ENCODE results near the gene DCLK2. TPM values are rescaled to one million over a fixed set of nuclear protein-coding genes. Genes with fewer than 3 reads are reported as not detected.

Gene DCLK2
- polyA plus RNA-seq, 1 donor from 2014 or later, result 134 TPM

GRCh38 chr4:150070464-150071170 is 7.6 kb upstream of the DCLK2 start:
- no peaks in the 10 kb centered on the region for H3F3A ChIP-seq (ENCODE audit: insufficient read depth, low read length, poor library complexity, severe bottlenecking)
- no peaks in the 10 kb centered on the region for H4K20me1 ChIP-seq (ENCODE audit: insufficient read depth)
- no peak overlapping the region for H2AFZ ChIP-seq (ENCODE audit: low read depth, low read length)
- H3K27ac ChIP-seq (ENCODE audit: low read length), result no peak overlapping the region
- no peak overlapping the region for H3K4me3 ChIP-seq (ENCODE audit: low read length)
- H3K27me3 ChIP-seq (ENCODE audit: insufficient read depth, low read depth, low read length), result no peaks in the 10 kb centered on the region
- H3K9me3 ChIP-seq (ENCODE audit: low read length), result no peaks in the 10 kb centered on the region
- TF ChIP-seq CTCF (IDR thresholded peaks at IDR 0.05; ENCODE audit: poor library complexity, severe bottlenecking), result no peak
- TF ChIP-seq SMC3 (conservative IDR thresholded peaks at IDR 0.05; ENCODE audit: poor library complexity), result no peak
- no peak for TF ChIP-seq RAD21 (conservative IDR thresholded peaks at IDR 0.05)
- no peak for TF ChIP-seq EZH2 (IDR thresholded peaks at IDR 0.05; ENCODE audit: borderline replicate concordance, insufficient read depth, low read length, poor library complexity, severe bottlenecking)
- no peak for TF ChIP-seq EP300 (conservative IDR thresholded peaks at IDR 0.05; ENCODE audit: poor library complexity, severe bottlenecking)
- TF ChIP-seq, protein P1, sequence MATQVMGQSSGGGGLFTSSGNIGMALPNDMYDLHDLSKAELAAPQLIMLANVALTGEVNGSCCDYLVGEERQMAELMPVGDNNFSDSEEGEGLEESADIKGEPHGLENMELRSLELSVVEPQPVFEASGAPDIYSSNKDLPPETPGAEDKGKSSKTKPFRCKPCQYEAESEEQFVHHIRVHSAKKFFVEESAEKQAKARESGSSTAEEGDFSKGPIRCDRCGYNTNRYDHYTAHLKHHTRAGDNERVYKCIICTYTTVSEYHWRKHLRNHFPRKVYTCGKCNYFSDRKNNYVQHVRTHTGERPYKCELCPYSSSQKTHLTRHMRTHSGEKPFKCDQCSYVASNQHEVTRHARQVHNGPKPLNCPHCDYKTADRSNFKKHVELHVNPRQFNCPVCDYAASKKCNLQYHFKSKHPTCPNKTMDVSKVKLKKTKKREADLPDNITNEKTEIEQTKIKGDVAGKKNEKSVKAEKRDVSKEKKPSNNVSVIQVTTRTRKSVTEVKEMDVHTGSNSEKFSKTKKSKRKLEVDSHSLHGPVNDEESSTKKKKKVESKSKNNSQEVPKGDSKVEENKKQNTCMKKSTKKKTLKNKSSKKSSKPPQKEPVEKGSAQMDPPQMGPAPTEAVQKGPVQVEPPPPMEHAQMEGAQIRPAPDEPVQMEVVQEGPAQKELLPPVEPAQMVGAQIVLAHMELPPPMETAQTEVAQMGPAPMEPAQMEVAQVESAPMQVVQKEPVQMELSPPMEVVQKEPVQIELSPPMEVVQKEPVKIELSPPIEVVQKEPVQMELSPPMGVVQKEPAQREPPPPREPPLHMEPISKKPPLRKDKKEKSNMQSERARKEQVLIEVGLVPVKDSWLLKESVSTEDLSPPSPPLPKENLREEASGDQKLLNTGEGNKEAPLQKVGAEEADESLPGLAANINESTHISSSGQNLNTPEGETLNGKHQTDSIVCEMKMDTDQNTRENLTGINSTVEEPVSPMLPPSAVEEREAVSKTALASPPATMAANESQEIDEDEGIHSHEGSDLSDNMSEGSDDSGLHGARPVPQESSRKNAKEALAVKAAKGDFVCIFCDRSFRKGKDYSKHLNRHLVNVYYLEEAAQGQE (IDR thresholded peaks at IDR 0.05; ENCODE audit: borderline replicate concordance), result no peak
- no peak for TF ChIP-seq POLR2AphosphoS5 (IDR thresholded peaks at IDR 0.05)
- TF ChIP-seq MXI1 (conservative IDR thresholded peaks at IDR 0.05; ENCODE audit: poor library complexity, severe bottlenecking), result no peak
- TF ChIP-seq TAF1 (IDR thresholded peaks at IDR 0.05; ENCODE audit: low read depth), result no peak
- no peaks in the 10 kb centered on the region for H3K79me2 ChIP-seq (replicated peaks; ENCODE audit: insufficient read depth, low read length)
- H3K4me2 ChIP-seq (ENCODE audit: low read length), result no peak overlapping the region
- H3K9ac ChIP-seq (ENCODE audit: low read length), result no peak overlapping the region
- H3K9me2 ChIP-seq (ENCODE audit: insufficient read depth, low read length), result no peaks in the 10 kb centered on the region
- no peaks in the 10 kb centered on the region for H3K36me3 ChIP-seq (ENCODE audit: insufficient read depth, low read length)

GRCh38 chr4:150072471-150072870 is 5.8 kb upstream of the DCLK2 start:
- H3K27ac ChIP-seq (ENCODE audit: low read length), result no peak overlapping the region

More at GRCh38 chr4:150072471-150072870, 5.8 kb upstream of the DCLK2 start:
- TF ChIP-seq SMC3 (conservative IDR thresholded peaks at IDR 0.05; ENCODE audit: poor library complexity) (no peak), POLR2AphosphoS5 (IDR thresholded peaks at IDR 0.05) (no peak), MXI1 (conservative IDR thresholded peaks at IDR 0.05; ENCODE audit: poor library complexity, severe bottlenecking) (no peak), TAF1 (IDR thresholded peaks at IDR 0.05; ENCODE audit: low read depth) (no peak), EP300 (conservative IDR thresholded peaks at IDR 0.05; ENCODE audit: poor library complexity, severe bottlenecking) (no peak), CTCF (IDR thresholded peaks at IDR 0.05; ENCODE audit: poor library complexity, severe bottlenecking) (no peak), RAD21 (conservative IDR thresholded peaks at IDR 0.05) (no peak), EZH2 (IDR thresholded peaks at IDR 0.05; ENCODE audit: borderline replicate concordance, insufficient read depth, low read length, poor library complexity, severe bottlenecking) (no peak)
- TF ChIP-seq, protein P1 (IDR thresholded peaks at IDR 0.05; ENCODE audit: borderline replicate concordance), result no peak
- no peaks in the 10 kb centered on the region for H3K9me2 ChIP-seq (ENCODE audit: insufficient read depth, low read length)
- no peak overlapping the region for H2AFZ ChIP-seq (ENCODE audit: low read depth, low read length)
- H4K20me1 ChIP-seq (ENCODE audit: insufficient read depth), result no peaks in the 10 kb centered on the region
- H3K4me3 ChIP-seq (ENCODE audit: low read length), result no peak overlapping the region
- no peaks in the 10 kb centered on the region for H3K27me3 ChIP-seq (ENCODE audit: insufficient read depth, low read depth, low read length)
- H3K4me2 ChIP-seq (ENCODE audit: low read length), result no peak overlapping the region
- peaks cover 11% of the 10 kb centered on the region for H3K79me2 ChIP-seq (replicated peaks; ENCODE audit: insufficient read depth, low read length)
- no peaks in the 10 kb centered on the region for H3K9me3 ChIP-seq (ENCODE audit: low read length)
- no peak overlapping the region for H3K9ac ChIP-seq (ENCODE audit: low read length)
- no peaks in the 10 kb centered on the region for H3F3A ChIP-seq (ENCODE audit: insufficient read depth, low read length, poor library complexity, severe bottlenecking)
- no peaks in the 10 kb centered on the region for H3K36me3 ChIP-seq (ENCODE audit: insufficient read depth, low read length)
